ENCODE results near the gene CCDC60.

The CCDC60 gene

GRCh38 chr12:119334430-119335170, at the start of gene CCDC60:
Gene CCDC60 (plus strand): TSS chr12:119334729. CDS start chr12:119335177, 448 bp downstream.
- no peak for DNase-seq

- DNase-seq: no peak
Observed at GRCh38 chr12:119288576-119288975, 46.0 kb upstream of the CCDC60 start.

- DNase-seq: no peak
Observed at GRCh38 chr12:119292893-119293630, 41.5 kb upstream of the CCDC60 start.

GRCh38 chr12:119294211-119294610, 40.3 kb upstream of the CCDC60 start:
- no peak for DNase-seq

GRCh38 chr12:119296535-119296934, 38.0 kb upstream of the CCDC60 start:
- DNase-seq: no peak

GRCh38 chr12:119299130-119299529, 35.4 kb upstream of the CCDC60 start:
- DNase-seq: no peak

- no peak for DNase-seq
Observed at GRCh38 chr12:119301379-119301778, 33.1 kb upstream of the CCDC60 start.

- DNase-seq: no peak
Observed at GRCh38 chr12:119302451-119303080, 32.0 kb upstream of the CCDC60 start.

GRCh38 chr12:119306593-119306992, 27.9 kb upstream of the CCDC60 start:
- no peak for DNase-seq

- DNase-seq: no peak
Observed at GRCh38 chr12:119307747-119308146, 26.8 kb upstream of the CCDC60 start.

- DNase-seq: peak; percentile 58
Observed at GRCh38 chr12:119308708-119309456, 25.6 kb upstream of the CCDC60 start.

GRCh38 chr12:119311878-119312277, 22.7 kb upstream of the CCDC60 start:
- no peak for DNase-seq

GRCh38 chr12:119312904-119313303, 21.6 kb upstream of the CCDC60 start:
- DNase-seq: no peak

- no peak for DNase-seq
Observed at GRCh38 chr12:119314290-119314689, 20.2 kb upstream of the CCDC60 start.

GRCh38 chr12:119319638-119320037, 14.9 kb upstream of the CCDC60 start:
- no peak for DNase-seq

- no peak for DNase-seq
Observed at GRCh38 chr12:119320678-119321077, 13.9 kb upstream of the CCDC60 start.

- no peak for DNase-seq
Observed at GRCh38 chr12:119322301-119322723, 12.2 kb upstream of the CCDC60 start.

- no peak for DNase-seq
Observed at GRCh38 chr12:119325813-119326212, 8.7 kb upstream of the CCDC60 start.

GRCh38 chr12:119326341-119326740, 8.2 kb upstream of the CCDC60 start:
- no peak for DNase-seq

- DNase-seq: no peak
Observed at GRCh38 chr12:119327471-119327870, 7.1 kb upstream of the CCDC60 start.

GRCh38 chr12:119328111-119328510, 6.4 kb upstream of the CCDC60 start:
- no peak for DNase-seq

- DNase-seq: no peak
Observed at GRCh38 chr12:119338593-119339363, 4.2 kb downstream of the CCDC60 start.

Measured in NCI-H345 (cell line).